ENCODE data around the gene ZNF814.
"Not testable (repeated sequence)": the region's sequence is repeated elsewhere in the genome, so short reads cannot be mapped to it uniquely, and the experiment has no call there.

Gene ZNF814

GRCh38 chr19:57854117-57854516, 34.7 kb downstream of the ZNF814 start:
- FAIRE-seq = not testable (repeated sequence)

- FAIRE-seq = not testable (repeated sequence)
Measured at GRCh38 chr19:57851812-57852603, 36.8 kb downstream of the ZNF814 start.

GRCh38 chr19:57850553-57851017, 38.3 kb downstream of the ZNF814 start:
- no peak for FAIRE-seq

- peak; percentile 70 for FAIRE-seq
Measured at GRCh38 chr19:57849666-57850473, 39.0 kb downstream of the ZNF814 start, which contains the start of gene ZNF587. Gene ZNF587, plus strand, starts transcription at chr19:57849859. Its CDS starts 180 bp downstream, at chr19:57850039.

GRCh38 chr19:57849162-57849665, 39.6 kb downstream of the ZNF814 start:
- FAIRE-seq = not testable (repeated sequence)

- FAIRE-seq = not testable (repeated sequence)
Measured at GRCh38 chr19:57847164-57847563, 41.7 kb downstream of the ZNF814 start.

- no peak for FAIRE-seq
Measured at GRCh38 chr19:57841122-57841763, 47.6 kb downstream of the ZNF814 start.

- not testable (repeated sequence) for FAIRE-seq
Measured at GRCh38 chr19:57838622-57839191, 50.1 kb downstream of the ZNF814 start.

GRCh38 chr19:57836991-57837390, 51.8 kb downstream of the ZNF814 start:
- not testable (repeated sequence) for FAIRE-seq

- FAIRE-seq = no peak
Measured at GRCh38 chr19:57830071-57830602, 58.7 kb downstream of the ZNF814 start, which contains the start of gene ZNF587B. Gene ZNF587B, plus strand, starts transcription at chr19:57830299. Its CDS starts 230 bp downstream, at chr19:57830529.

- FAIRE-seq = no peak
Measured at GRCh38 chr19:57829316-57829715, 59.5 kb downstream of the ZNF814 start.

- no peak for FAIRE-seq
Measured at GRCh38 chr19:57825511-57825910, 63.3 kb downstream of the ZNF814 start.

- FAIRE-seq = not testable (repeated sequence)
Measured at GRCh38 chr19:57823608-57824007, 65.2 kb downstream of the ZNF814 start.

GRCh38 chr19:57823155-57823554, 65.7 kb downstream of the ZNF814 start:
- not testable (repeated sequence) for FAIRE-seq

GRCh38 chr19:57821501-57821900, 67.3 kb downstream of the ZNF814 start:
- not testable (repeated sequence) for FAIRE-seq

- not testable (repeated sequence) for FAIRE-seq
Measured at GRCh38 chr19:57821095-57821494, 67.7 kb downstream of the ZNF814 start.

- FAIRE-seq = no peak
Measured at GRCh38 chr19:57820599-57820998, 68.2 kb downstream of the ZNF814 start.

GRCh38 chr19:57819475-57820148, 69.2 kb downstream of the ZNF814 start:
- no peak for FAIRE-seq

- FAIRE-seq = no peak
Measured at GRCh38 chr19:57818378-57818777, 70.5 kb downstream of the ZNF814 start.

- FAIRE-seq = no peak
Measured at GRCh38 chr19:57817976-57818375, 70.9 kb downstream of the ZNF814 start.

GRCh38 chr19:57816652-57817051, 72.2 kb downstream of the ZNF814 start:
- no peak for FAIRE-seq
